HEK293 (cell line): ENCODE results near the gene JOSD2.

ENCODE experiments used
- ZNF324 ChIP-seq: fragments of 450-650 bp; formaldehyde crosslinking; IDR thresholded peaks from 2 replicates; pipeline ENCODE4 v1.5.1; 2016; ENCODE audit warnings: missing biosample characterization, missing genetic modification characterization
- ZNF629 ChIP-seq: fragments of 450-650 bp; formaldehyde crosslinking; IDR thresholded peaks from 2 replicates; pipeline ENCODE4 v1.5.1; 2017; ENCODE audit warnings: missing biosample characterization, missing genetic modification characterization

DNA sequence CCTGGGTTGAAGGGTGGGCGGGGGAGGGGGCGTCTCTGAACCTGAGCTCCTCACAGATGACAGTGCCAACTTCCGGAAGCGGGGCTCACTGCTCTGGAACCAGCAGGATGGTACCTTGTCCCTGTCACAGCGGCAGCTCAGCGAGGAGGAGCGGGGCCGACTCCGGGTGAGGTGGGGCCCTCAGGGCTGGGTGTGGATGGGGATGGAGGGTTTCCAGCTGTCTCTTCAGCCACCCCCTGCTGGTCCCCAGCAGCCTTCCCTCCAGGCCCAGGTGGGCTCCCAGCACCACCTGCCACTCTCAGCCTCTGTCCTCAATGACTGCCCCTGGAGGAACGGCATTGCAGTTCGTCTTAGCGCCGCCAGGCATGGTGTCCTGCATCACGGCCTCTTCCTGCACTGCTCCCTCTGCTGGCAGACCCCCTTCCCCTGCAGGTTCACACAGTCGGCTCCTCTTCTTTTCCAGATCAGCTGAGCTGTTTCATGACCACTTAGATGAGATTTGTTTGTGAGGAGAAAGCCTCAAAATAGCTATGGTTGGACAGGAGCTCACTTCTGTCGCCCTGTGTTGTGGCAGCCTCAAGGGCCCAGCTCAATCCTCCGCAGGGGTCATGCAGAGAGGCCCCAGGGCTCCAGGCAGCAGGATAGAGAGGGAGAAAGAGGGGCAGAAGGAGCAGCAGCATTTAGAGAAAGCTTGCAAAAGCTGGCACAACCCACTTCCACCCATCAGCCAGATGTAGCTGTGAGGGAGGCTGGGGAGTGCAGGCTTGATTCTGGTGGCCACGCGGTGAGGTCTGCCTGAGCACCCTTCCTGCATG, 31.9 kb downstream of the JOSD2 start:
- TF ChIP-seq ZNF324 (tag by site-specific recombination): no peak
- TF ChIP-seq ZNF629 (tag by site-specific recombination): no peak
